HepG2 (cell line): ENCODE results near the gene NOB1.
"Not testable (repeated sequence)": the region's sequence is repeated elsewhere in the genome, so short reads cannot be mapped to it uniquely, and the experiment has no call there.

Experiments
- ATF1 ChIP-seq: IDR thresholded peaks from 2 replicates; pipeline ENCODE4 v1.6.1; 2016; ENCODE audit warnings: mild to moderate bottlenecking, control low read depth
- ZNF558 ChIP-seq: sonication (generic); formaldehyde crosslinking; IDR thresholded peaks from 2 replicates; pipeline ENCODE4 v1.9.0; 2022; ENCODE audit warnings: mild to moderate bottlenecking, missing genetic modification reagents, borderline replicate concordance

DNA sequence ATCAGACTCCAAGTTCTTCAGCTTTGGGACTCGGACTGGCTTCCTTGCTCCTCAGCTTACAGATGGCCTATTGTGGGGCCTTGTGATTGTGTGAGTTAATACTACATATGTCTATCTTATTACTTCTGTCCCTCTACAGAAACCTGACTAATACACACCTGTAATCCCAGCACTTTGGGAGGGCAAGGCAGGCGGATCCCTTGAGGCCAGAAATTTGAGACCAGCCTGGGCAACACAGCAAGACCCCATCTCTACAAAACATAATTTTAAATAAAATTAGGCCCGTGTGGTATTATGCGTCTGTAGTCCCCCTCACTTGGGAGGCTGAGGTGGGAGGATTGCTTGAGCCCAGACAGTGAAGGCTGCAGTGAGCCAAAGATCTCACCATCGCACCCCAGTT is 23.4 kb downstream of the NOB1 start:
- TF ChIP-seq ATF1, ZNF558 (CRISPR knock-in tag): not testable (repeated sequence)
